Spleen (tissue), 7 donors: Measurements from ENCODE around the gene CREB3L2.

ENCODE experiments used
- POLR2A ChIP-seq, 3 donors: fragments of 450-650 bp; IDR thresholded peaks; one replicate each; pipeline ENCODE4 v1.5.1; 2017; ENCODE audit warnings: antibody characterized with exemption in 3 of 3, mild to moderate bottlenecking in 1 of 3
- POLR2AphosphoS5 ChIP-seq, 3 donors: sonication (generic); formaldehyde crosslinking; IDR thresholded peaks; one replicate each; pipeline ENCODE4 v1.5.1; 2017; ENCODE audit warnings: antibody characterized with exemption in 3 of 3
- TF ChIP-seq, protein P1 (sequence below), 11 experiments: fragments of 200-600 bp in 7 of 11; fragments of 450-650 bp in 4 of 11; sonication (generic) in 4 of 11; IDR thresholded peaks in 8 of 11; conservative IDR thresholded peaks in 3 of 11; 1 replicate in 7 of 11; 2 replicates in 4 of 11; pipeline versions ENCODE4 v1.4.0 to v1.8.0; 2016 to 2021; ENCODE audit warnings: antibody characterized with exemption in 11 of 11, inconsistent platforms in 4 of 11, mild to moderate bottlenecking in 1 of 11
- donor health status: DM: no; HTN: no; CAD: no; lungs with moderate emphysema.
- donor health status: DM: no; HTN: no; CAD: no.
- donor health status: DM: no; HTN: no; CAD: no.

DNA sequence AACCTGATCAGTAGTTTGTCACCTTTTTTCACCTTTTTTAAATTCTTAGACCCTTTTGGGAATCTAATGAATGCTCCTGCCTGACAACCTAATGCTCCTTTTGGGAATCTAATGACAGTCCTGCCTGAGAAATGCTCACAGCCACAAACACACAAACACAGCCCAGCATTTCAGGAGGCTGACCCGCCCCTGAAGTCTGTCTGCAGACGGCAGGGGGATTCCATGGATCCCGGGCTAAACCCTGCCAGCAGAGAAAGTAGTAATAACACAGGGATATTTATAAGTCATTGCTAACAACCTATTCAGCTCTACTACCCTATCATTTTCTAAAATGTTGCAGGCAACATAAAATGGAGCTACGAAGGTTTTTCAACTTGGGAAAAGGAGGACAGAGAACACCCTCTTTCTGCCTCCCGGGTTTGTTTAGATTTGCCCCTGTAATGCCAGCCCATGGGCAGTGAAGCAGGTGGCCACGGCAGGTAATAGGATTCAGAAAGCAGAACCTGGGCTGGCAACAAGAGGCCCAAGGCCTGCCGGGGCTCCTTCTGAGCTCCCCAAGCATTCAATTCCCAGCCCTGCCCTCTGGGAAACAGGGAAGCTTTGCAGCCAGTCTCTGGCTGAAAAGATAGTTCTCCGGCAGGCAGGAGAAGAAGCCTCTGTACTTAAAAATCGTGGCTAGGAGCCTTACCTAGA, 65.2 kb downstream of the CREB3L2 start:
- no peak for TF ChIP-seq POLR2AphosphoS5 (IDR thresholded peaks at IDR 0.05)
- TF ChIP-seq, protein P1, sequence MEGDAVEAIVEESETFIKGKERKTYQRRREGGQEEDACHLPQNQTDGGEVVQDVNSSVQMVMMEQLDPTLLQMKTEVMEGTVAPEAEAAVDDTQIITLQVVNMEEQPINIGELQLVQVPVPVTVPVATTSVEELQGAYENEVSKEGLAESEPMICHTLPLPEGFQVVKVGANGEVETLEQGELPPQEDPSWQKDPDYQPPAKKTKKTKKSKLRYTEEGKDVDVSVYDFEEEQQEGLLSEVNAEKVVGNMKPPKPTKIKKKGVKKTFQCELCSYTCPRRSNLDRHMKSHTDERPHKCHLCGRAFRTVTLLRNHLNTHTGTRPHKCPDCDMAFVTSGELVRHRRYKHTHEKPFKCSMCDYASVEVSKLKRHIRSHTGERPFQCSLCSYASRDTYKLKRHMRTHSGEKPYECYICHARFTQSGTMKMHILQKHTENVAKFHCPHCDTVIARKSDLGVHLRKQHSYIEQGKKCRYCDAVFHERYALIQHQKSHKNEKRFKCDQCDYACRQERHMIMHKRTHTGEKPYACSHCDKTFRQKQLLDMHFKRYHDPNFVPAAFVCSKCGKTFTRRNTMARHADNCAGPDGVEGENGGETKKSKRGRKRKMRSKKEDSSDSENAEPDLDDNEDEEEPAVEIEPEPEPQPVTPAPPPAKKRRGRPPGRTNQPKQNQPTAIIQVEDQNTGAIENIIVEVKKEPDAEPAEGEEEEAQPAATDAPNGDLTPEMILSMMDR (IDR thresholded peaks at IDR 0.05 in 8 of 11, conservative IDR thresholded peaks at IDR 0.05 in 3 of 11) = no peak
- TF ChIP-seq POLR2A (IDR thresholded peaks at IDR 0.05) = no peak
